Smooth muscle cell (in vitro differentiated cells): Measurements from ENCODE around the gene SLC25A45. TPM values are rescaled to one million over a fixed set of nuclear protein-coding genes. Genes with fewer than 3 reads are reported as not detected.
A peak's percentile ranks its signal among the peaks of the same experiment; 100 is the strongest.

Experiments used
- DNase-seq: peaks from one replicate; lab custom pipeline; 2025; ENCODE audit not compliant: unreplicated experiment; lab: John Stamatoyannopoulos, UW
- H2AFZ ChIP-seq: fragments of 200-600 bp; sonication (generic); 2 replicates; pipeline ENCODE4 v1.6.0; 2016; ENCODE audit warnings: antibody characterized with exemption, low read depth, mild to moderate bottlenecking
- H3F3A ChIP-seq: fragments of 200-600 bp; sonication (generic); 2 replicates; pipeline ENCODE4 v1.6.0; 2017; ENCODE audit warnings: antibody characterized with exemption, low read depth
- H3K27ac ChIP-seq: fragments of 200-600 bp; sonication (generic); 2 replicates; pipeline ENCODE4 v1.5.1; 2016; ENCODE audit warnings: low read depth, mild to moderate bottlenecking
- H3K27me3 ChIP-seq: fragments of 200-600 bp; sonication (generic); 2 replicates; pipeline ENCODE4 v1.6.1; 2016; ENCODE audit warnings: low read depth, mild to moderate bottlenecking
- H3K36me3 ChIP-seq: fragments of 200-600 bp; sonication (generic); 2 replicates; pipeline ENCODE4 v1.5.1; 2016; ENCODE audit warnings: low read depth
- H3K4me1 ChIP-seq: fragments of 200-600 bp; sonication (generic); 2 replicates; pipeline ENCODE4 v1.5.1; 2016; ENCODE audit warnings: low read depth
- H3K4me2 ChIP-seq: fragments of 200-600 bp; sonication (generic); 2 replicates; pipeline ENCODE4 v1.6.0; 2016; ENCODE audit warnings: mild to moderate bottlenecking
- H3K4me3 ChIP-seq: fragments of 200-600 bp; sonication (generic); 2 replicates; pipeline ENCODE4 v1.5.1; 2016; ENCODE audit warnings: mild to moderate bottlenecking
- H3K79me2 ChIP-seq: fragments of 200-600 bp; sonication (generic); 2 replicates; pipeline ENCODE4 v1.6.0; 2016; ENCODE audit warnings: low read depth, mild to moderate bottlenecking
- H3K9ac ChIP-seq: fragments of 200-600 bp; sonication (generic); 2 replicates; pipeline ENCODE4 v1.6.0; 2016; ENCODE audit warnings: low read depth
- H3K9me3 ChIP-seq: fragments of 200-600 bp; sonication (generic); replicated peaks from 2 replicates; pipeline ENCODE4 v1.5.1; 2016; ENCODE audit warnings: low read depth
- H4K20me1 ChIP-seq: fragments of 200-600 bp; sonication (generic); 2 replicates; pipeline ENCODE4 v1.6.0; 2016; ENCODE audit warnings: low read depth
- CTCF ChIP-seq: fragments of 200-600 bp; sonication (generic); IDR thresholded peaks from 2 replicates; pipeline ENCODE4 v1.5.1; 2017; ENCODE audit warnings: borderline replicate concordance, mild to moderate bottlenecking, antibody characterized with exemption; ENCODE audit not compliant: insufficient read depth, poor library complexity, severe bottlenecking
- WGBS: methylation state at CpG from one replicate; pipeline ENCODE4 v1.1.7; 2016; ENCODE audit warnings: low lambda C conversion rate; 5-methylcytosine and 5-hydroxymethylcytosine counted together
- polyA plus RNA-seq: library from polyadenylated mRNA; unstranded; fragments of >200 nt; fragmentation: Nextera tagmentation; extraction: Ambion mirVana; gene quantifications from 2 replicates; pipeline ENCODE4 v1.2.1, GENCODE V29; 2016
- total RNA-seq: library from RNA; depleted of rRNA; stranded (reverse); fragments of >200 nt; gene quantifications from 2 replicates; pipeline ENCODE4 v1.2.3, GENCODE V29; 2014

SLC25A45 gene
- total and polyA plus RNA-seq, 2 experiments from 2014 or later, result 0.81 to 3.4 TPM

GRCh38 chr11:65422633-65423515 lies 40.4 kb upstream of the SLC25A45 start, which contains the start of gene NEAT1:
Gene NEAT1, plus strand, starts transcription at chr11:65422798.
- Histone ChIP-seq H3K9me3 (no peaks in the 10 kb centered on the region), H3K4me1 (peaks cover 42% of the 10 kb centered on the region), H3K36me3 (no peaks in the 10 kb centered on the region), H4K20me1 (peaks cover 52% of the 10 kb centered on the region), H2AFZ (no peak within 1 kb of the TSS), H3K4me3 (peak within 1 kb of the TSS; percentile 88), H3K79me2 (peaks cover 62% of the 10 kb centered on the region), H3K27ac (peak within 1 kb of the TSS; percentile 100), H3K9ac (peak within 1 kb of the TSS; percentile 99), H3F3A (peaks cover 66% of the 10 kb centered on the region), H3K27me3 (no peaks in the 10 kb centered on the region), H3K4me2 (peak within 1 kb of the TSS; percentile 99)
- 8% methylated on average over 40 of the region's 40 CpGs for WGBS
- DNase-seq, result peak; percentile 98
- no peak for TF ChIP-seq CTCF

GRCh38 chr11:65421794-65422632 lies 39.6 kb upstream of the SLC25A45 start:
- Histone ChIP-seq H3K4me1 (peaks cover 46% of the 10 kb centered on the region), H3K27ac (peak overlapping the region; percentile 100), H3F3A (peaks cover 65% of the 10 kb centered on the region), H4K20me1 (peaks cover 44% of the 10 kb centered on the region), H3K27me3 (no peaks in the 10 kb centered on the region), H3K9me3 (no peaks in the 10 kb centered on the region), H3K79me2 (peaks cover 59% of the 10 kb centered on the region), H3K4me3 (peak overlapping the region; percentile 88), H3K4me2 (peak overlapping the region; percentile 99), H3K36me3 (no peaks in the 10 kb centered on the region), H3K9ac (peak overlapping the region; percentile 99), H2AFZ (no peak overlapping the region)
- DNase-seq, result peak; percentile 97
- no peak for TF ChIP-seq CTCF
- 1% methylated on average over 66 of the region's 68 CpGs for WGBS

- H3K27ac ChIP-seq, result peak overlapping the region; percentile 100
- peak; percentile 74 for DNase-seq
- no peaks in the 10 kb centered on the region for H3K27me3 ChIP-seq
- peak overlapping the region; percentile 88 for H3K4me3 ChIP-seq
- H4K20me1 ChIP-seq, result peaks cover 35% of the 10 kb centered on the region
- H3K79me2 ChIP-seq, result peaks cover 59% of the 10 kb centered on the region
- H3K4me1 ChIP-seq, result peaks cover 48% of the 10 kb centered on the region
- peaks cover 60% of the 10 kb centered on the region for H3F3A ChIP-seq
- H3K4me2 ChIP-seq, result peak overlapping the region; percentile 99
- H2AFZ ChIP-seq, result no peak overlapping the region
- peak overlapping the region; percentile 99 for H3K9ac ChIP-seq
- TF ChIP-seq CTCF, result no peak
- WGBS, result 17% methylated on average over 15 of the region's 15 CpGs
- H3K36me3 ChIP-seq, result no peaks in the 10 kb centered on the region
- no peaks in the 10 kb centered on the region for H3K9me3 ChIP-seq
These were observed 38.7 kb upstream of the SLC25A45 start for GRCh38 chr11:65420979-65421793.
